PC-9 (cell line): Measurements from ENCODE around the gene OCEL1. TPM values are rescaled to one million over a fixed set of nuclear protein-coding genes. Genes with fewer than 3 reads are reported as not detected.
"Not testable (repeated sequence)": the region's sequence is repeated elsewhere in the genome, so short reads cannot be mapped to it uniquely, and the experiment has no call there.

Source experiments
- BruUV-seq: library from RNA; stranded (reverse); fragments of 400-500 nt; replicated peaks from 2 replicates; lab custom pipeline; 2021; lab: Mats Ljungman, UMichigan
- CTCF ChIA-PET: fragments of 300-600 bp; sonication (Branson Sonifier 250); formaldehyde crosslinking; loops from one replicate; lab custom pipeline; 2022; ENCODE audit warnings: antibody characterized with exemption; lab: Charles Lee
- POLR2A ChIA-PET: fragments of 300-600 bp; sonication (Branson Sonifier 250); formaldehyde crosslinking; loops from one replicate; lab custom pipeline; 2022; ENCODE audit warnings: antibody characterized with exemption; ENCODE audit not compliant: unreplicated experiment; lab: Charles Lee
- DNase-seq, 2 experiments: peaks; one replicate each; pipeline versions ENCODE4 v3.0.0 to v3.0.0-alpha.2; 2015 to 2022; ENCODE audit warnings: mixed read lengths in 1 of 2
- H2AFZ ChIP-seq: fragments of 200-600 bp; sonication (generic); 2 replicates; pipeline ENCODE4 v1.8.1; 2017; ENCODE audit warnings: antibody characterized with exemption
- H3F3A ChIP-seq: fragments of 200-600 bp; sonication (generic); 2 replicates; pipeline ENCODE4 v1.8.1; 2017; ENCODE audit warnings: antibody characterized with exemption, mild to moderate bottlenecking, low read depth; ENCODE audit not compliant: insufficient read depth
- H3K27ac ChIP-seq: fragments of 200-600 bp; sonication (generic); 2 replicates; pipeline ENCODE4 v1.6.1; 2016; ENCODE audit warnings: mixed run types
- H3K27me3 ChIP-seq: fragments of 200-600 bp; sonication (generic); 2 replicates; pipeline ENCODE4 v1.6.1; 2016; ENCODE audit warnings: low read depth, mixed run types; ENCODE audit not compliant: insufficient read depth
- H3K36me3 ChIP-seq: fragments of 200-600 bp; sonication (generic); 2 replicates; pipeline ENCODE4 v1.6.1; 2016; ENCODE audit warnings: low read depth, mixed run types
- H3K4me1 ChIP-seq: fragments of 200-600 bp; sonication (generic); replicated peaks from 2 replicates; pipeline ENCODE4 v1.6.1; 2016; ENCODE audit warnings: mixed run types; ENCODE audit not compliant: insufficient read depth
- H3K4me2 ChIP-seq: fragments of 200-600 bp; sonication (generic); 2 replicates; pipeline ENCODE4 v1.6.1; 2017; ENCODE audit warnings: mixed run types
- H3K4me3 ChIP-seq: fragments of 200-600 bp; sonication (generic); 2 replicates; pipeline ENCODE4 v1.6.1; 2016; ENCODE audit warnings: mixed run types
- H3K79me2 ChIP-seq: fragments of 200-600 bp; sonication (generic); 2 replicates; pipeline ENCODE4 v1.6.1; 2017; ENCODE audit warnings: low read depth, mixed run types
- H3K9me2 ChIP-seq: fragments of 200-600 bp; sonication (generic); 2 replicates; pipeline ENCODE4 v1.8.1; 2017; ENCODE audit warnings: mild to moderate bottlenecking; ENCODE audit not compliant: insufficient read depth
- H3K9me3 ChIP-seq: fragments of 200-600 bp; sonication (generic); 2 replicates; pipeline ENCODE4 v1.8.1; 2016; ENCODE audit warnings: low read depth; ENCODE audit not compliant: insufficient read depth
- H4K20me1 ChIP-seq: fragments of 200-600 bp; sonication (generic); 2 replicates; pipeline ENCODE4 v1.8.1; 2017; ENCODE audit not compliant: insufficient read depth
- EZH2 ChIP-seq: fragments of 200-600 bp; sonication (generic); IDR thresholded peaks from 2 replicates; pipeline ENCODE4 v1.8.0; 2017; ENCODE audit warnings: antibody characterized with exemption, low read depth
- intact Hi-C: fragments of 100-400 bp; cut with micrococcal nuclease; formaldehyde crosslinking; loops from one replicate; pipeline ENCODE4 v1.10.0; 2022; ENCODE audit not compliant: unreplicated experiment
- total RNA-seq: library from RNA; stranded (reverse); gene quantifications from 2 replicates; pipeline ENCODE4 v1.2.3, GENCODE V29; 2021
- TF ChIP-seq, protein P1 (sequence below): fragments of 200-600 bp; sonication (generic); conservative IDR thresholded peaks from 2 replicates; pipeline ENCODE4 v1.6.1; 2017; ENCODE audit warnings: mixed run types, antibody characterized with exemption, mild to moderate bottlenecking, moderate library complexity

Gene OCEL1
- total RNA-seq, 1 experiment from 2014 or later: 30.6 TPM

DNA sequence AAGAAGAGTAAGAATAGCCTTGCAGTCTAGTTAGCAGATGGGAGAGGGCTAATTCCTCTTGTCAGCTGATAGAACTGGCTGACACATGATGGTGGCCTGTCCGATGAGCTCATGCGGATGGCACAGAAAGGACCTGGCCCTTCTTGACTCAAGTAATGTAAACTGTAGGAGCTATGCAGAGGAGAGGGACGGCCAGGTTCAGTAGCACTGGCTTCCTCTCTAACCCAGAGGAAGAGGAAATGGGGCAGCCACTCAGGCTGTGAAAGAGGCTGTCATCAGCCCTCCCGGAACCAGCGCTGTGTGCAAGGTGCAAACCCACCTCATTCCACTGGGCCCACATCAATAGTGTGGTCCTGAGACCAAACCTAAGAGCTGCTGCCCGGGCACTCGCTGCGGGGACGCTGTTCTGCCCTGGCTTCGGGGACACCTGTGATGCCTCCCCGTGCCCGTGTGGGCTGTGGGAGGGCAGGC is 41.6 kb upstream of the OCEL1 start:
- Histone ChIP-seq H3K79me2 (no peaks in the 10 kb centered on the region), H3K36me3 (no peaks in the 10 kb centered on the region), H3K4me3 (no peak overlapping the region), H3K4me1 (no peaks in the 10 kb centered on the region), H3K4me2 (no peak overlapping the region), H3K9me2 (no peaks in the 10 kb centered on the region), H3K9me3 (no peaks in the 10 kb centered on the region), H3K27ac (no peak overlapping the region), H4K20me1 (no peaks in the 10 kb centered on the region), H3F3A (peaks cover 7% of the 10 kb centered on the region; the same call in 1 of the 2 replicates), H3K27me3 (no peaks in the 10 kb centered on the region), H2AFZ (no peak overlapping the region)
- POLR2A ChIA-PET: no interaction called here
- intact Hi-C loops: no loop called here
- no peak for TF ChIP-seq EZH2
- TF ChIP-seq, protein P1, sequence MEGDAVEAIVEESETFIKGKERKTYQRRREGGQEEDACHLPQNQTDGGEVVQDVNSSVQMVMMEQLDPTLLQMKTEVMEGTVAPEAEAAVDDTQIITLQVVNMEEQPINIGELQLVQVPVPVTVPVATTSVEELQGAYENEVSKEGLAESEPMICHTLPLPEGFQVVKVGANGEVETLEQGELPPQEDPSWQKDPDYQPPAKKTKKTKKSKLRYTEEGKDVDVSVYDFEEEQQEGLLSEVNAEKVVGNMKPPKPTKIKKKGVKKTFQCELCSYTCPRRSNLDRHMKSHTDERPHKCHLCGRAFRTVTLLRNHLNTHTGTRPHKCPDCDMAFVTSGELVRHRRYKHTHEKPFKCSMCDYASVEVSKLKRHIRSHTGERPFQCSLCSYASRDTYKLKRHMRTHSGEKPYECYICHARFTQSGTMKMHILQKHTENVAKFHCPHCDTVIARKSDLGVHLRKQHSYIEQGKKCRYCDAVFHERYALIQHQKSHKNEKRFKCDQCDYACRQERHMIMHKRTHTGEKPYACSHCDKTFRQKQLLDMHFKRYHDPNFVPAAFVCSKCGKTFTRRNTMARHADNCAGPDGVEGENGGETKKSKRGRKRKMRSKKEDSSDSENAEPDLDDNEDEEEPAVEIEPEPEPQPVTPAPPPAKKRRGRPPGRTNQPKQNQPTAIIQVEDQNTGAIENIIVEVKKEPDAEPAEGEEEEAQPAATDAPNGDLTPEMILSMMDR: no peak
- CTCF ChIA-PET: no interaction called here
- BruUV-seq: no TSS peak
- DNase-seq: no peak

GRCh38 chr19:17185590-17185989 is 40.4 kb upstream of the OCEL1 start:
- no peak overlapping the region for H3K4me2 ChIP-seq
- H3K79me2 ChIP-seq: no peaks in the 10 kb centered on the region
- H4K20me1 ChIP-seq: 0 out of 2 replicates have a peak, but pooled peaks cover 3% of the 10 kb centered on the region
- no peaks in the 10 kb centered on the region for H3K4me1 ChIP-seq
- H3K27ac ChIP-seq: no peak overlapping the region
- peaks cover 7% of the 10 kb centered on the region; the same call in 1 of the 2 replicates for H3F3A ChIP-seq
- POLR2A ChIA-PET: no interaction called here
- H3K9me2 ChIP-seq: no peaks in the 10 kb centered on the region
- CTCF ChIA-PET: no interaction called here
- no peaks in the 10 kb centered on the region for H3K36me3 ChIP-seq
- H3K9me3 ChIP-seq: no peaks in the 10 kb centered on the region
- intact Hi-C loops: no loop called here
- no peak for TF ChIP-seq EZH2
- TF ChIP-seq, protein P1: no peak
- H3K4me3 ChIP-seq: no peak overlapping the region
- H2AFZ ChIP-seq: no peak overlapping the region
- no TSS peak for BruUV-seq
- H3K27me3 ChIP-seq: no peaks in the 10 kb centered on the region
- DNase-seq: no peak

GRCh38 chr19:17191736-17192135 is 34.3 kb upstream of the OCEL1 start:
- intact Hi-C loops, H3K27ac ChIP-seq, H3K9me2 ChIP-seq, H3K9me3 ChIP-seq, H3K4me1 ChIP-seq, CTCF ChIA-PET, H3F3A ChIP-seq, BruUV-seq, H3K27me3 ChIP-seq, H3K4me3 ChIP-seq, H4K20me1 ChIP-seq, H3K4me2 ChIP-seq, POLR2A ChIA-PET, H3K79me2 ChIP-seq, H2AFZ ChIP-seq, DNase-seq: not testable (repeated sequence)
- 0 out of 2 replicates have a peak, but pooled peaks cover 11% of the 10 kb centered on the region for H3K36me3 ChIP-seq

- H3K4me3 ChIP-seq: no peak overlapping the region
- TF ChIP-seq, protein P1: no peak
- no peak for TF ChIP-seq EZH2
- H3K4me2 ChIP-seq: no peak overlapping the region
- H4K20me1 ChIP-seq: 0 out of 2 replicates have a peak, but pooled peaks cover 3% of the 10 kb centered on the region
- no peak overlapping the region for H3K27ac ChIP-seq
- no peaks in the 10 kb centered on the region for H3K9me2 ChIP-seq
- CTCF ChIA-PET: no interaction called here
- H3K36me3 ChIP-seq: 0 out of 2 replicates have a peak, but pooled peaks cover 11% of the 10 kb centered on the region
- H3K9me3 ChIP-seq: no peaks in the 10 kb centered on the region
- no peak overlapping the region for H2AFZ ChIP-seq
- no peaks in the 10 kb centered on the region for H3K27me3 ChIP-seq
- intact Hi-C loops: no loop called here
- no TSS peak for BruUV-seq
- no peak for DNase-seq
- H3K79me2 ChIP-seq: no peaks in the 10 kb centered on the region
- H3K4me1 ChIP-seq: no peaks in the 10 kb centered on the region
- POLR2A ChIA-PET: no interaction called here
- peaks cover 7% of the 10 kb centered on the region; the same call in 1 of the 2 replicates for H3F3A ChIP-seq
These were observed 33.3 kb upstream of the OCEL1 start for GRCh38 chr19:17192751-17193150.
